Hematopoietic multipotent progenitor cell treated with erythropoietin and hydrocortisone succinate and interleukin-3 and kit ligand, for 15 days (in vitro differentiated cells): ENCODE data around the gene AP1M2.
"Not testable (repeated sequence)": the region's sequence is repeated elsewhere in the genome, so short reads cannot be mapped to it uniquely, and the experiment has no call there.

Experiments
- DNase-seq: peaks from one replicate; pipeline ENCODE4 v3.0.0-alpha.2; 2015; ENCODE audit warnings: low spot score

Gene AP1M2

GRCh38 chr19:10538204-10538983 is 48.7 kb downstream of the AP1M2 start:
- no peak for DNase-seq

GRCh38 chr19:10537668-10538067 is 49.4 kb downstream of the AP1M2 start:
- no peak for DNase-seq

GRCh38 chr19:10535613-10536012 is 51.5 kb downstream of the AP1M2 start:
- DNase-seq = no peak

- DNase-seq = no peak
Observed at GRCh38 chr19:10533646-10534386, 53.3 kb downstream of the AP1M2 start.

- DNase-seq = no peak
Observed at GRCh38 chr19:10532457-10532856, 54.7 kb downstream of the AP1M2 start.

GRCh38 chr19:10526887-10527286 is 60.2 kb downstream of the AP1M2 start:
- DNase-seq = not testable (repeated sequence)

GRCh38 chr19:10525636-10526035 is 61.5 kb downstream of the AP1M2 start:
- no peak for DNase-seq

- DNase-seq = no peak
Observed at GRCh38 chr19:10523135-10523636, 63.9 kb downstream of the AP1M2 start.
